NAMALWA (cell line): Measurements from ENCODE around the gene KANSL1L.
A peak's percentile ranks its signal among the peaks of the same experiment; 100 is the strongest.

Source experiments
- DNase-seq: peaks from one replicate; pipeline ENCODE4 v3.0.0-alpha.2; 2015; ENCODE audit warnings: low spot score

The KANSL1L gene

GRCh38 chr2:210000464-210001324, 170.5 kb downstream of the KANSL1L start:
- no peak for DNase-seq

GRCh38 chr2:209998596-209998995, 172.6 kb downstream of the KANSL1L start:
- DNase-seq = no peak

GRCh38 chr2:209993968-209994367, 177.2 kb downstream of the KANSL1L start:
- no peak for DNase-seq

- DNase-seq = no peak
These were observed 180.4 kb downstream of the KANSL1L start for GRCh38 chr2:209990838-209991237.

- no peak for DNase-seq
These were observed 183.2 kb downstream of the KANSL1L start for GRCh38 chr2:209988010-209988409.

- DNase-seq = no peak
These were observed 184.8 kb downstream of the KANSL1L start for GRCh38 chr2:209986415-209986814.

- no peak for DNase-seq
These were observed 185.3 kb downstream of the KANSL1L start for GRCh38 chr2:209985874-209986273.

GRCh38 chr2:209984291-209984690, 186.9 kb downstream of the KANSL1L start:
- no peak for DNase-seq

- peak; percentile 67 for DNase-seq
These were observed 193.6 kb downstream of the KANSL1L start for GRCh38 chr2:209977386-209978239.

- no peak for DNase-seq
These were observed 194.4 kb downstream of the KANSL1L start for GRCh38 chr2:209976698-209977385.

- no peak for DNase-seq
These were observed 196.6 kb downstream of the KANSL1L start for GRCh38 chr2:209974576-209974975.

- DNase-seq = no peak
These were observed 197.9 kb downstream of the KANSL1L start for GRCh38 chr2:209973328-209973727.
